GM18520 (cell line): ENCODE results near the gene BCL6B.
"Not testable (repeated sequence)": the region's sequence is repeated elsewhere in the genome, so short reads cannot be mapped to it uniquely, and the experiment has no call there.

ENCODE experiments used
- ATAC-seq: cut with Tn5 transposase; IDR thresholded peaks from one replicate; pipeline ENCODE4 v1.9.1; 2021; ENCODE audit not compliant: unreplicated experiment

BCL6B gene

GRCh38 chr17:7050583-7050982 lies 27.7 kb downstream of the BCL6B start:
- not testable (repeated sequence) for ATAC-seq

DNA sequence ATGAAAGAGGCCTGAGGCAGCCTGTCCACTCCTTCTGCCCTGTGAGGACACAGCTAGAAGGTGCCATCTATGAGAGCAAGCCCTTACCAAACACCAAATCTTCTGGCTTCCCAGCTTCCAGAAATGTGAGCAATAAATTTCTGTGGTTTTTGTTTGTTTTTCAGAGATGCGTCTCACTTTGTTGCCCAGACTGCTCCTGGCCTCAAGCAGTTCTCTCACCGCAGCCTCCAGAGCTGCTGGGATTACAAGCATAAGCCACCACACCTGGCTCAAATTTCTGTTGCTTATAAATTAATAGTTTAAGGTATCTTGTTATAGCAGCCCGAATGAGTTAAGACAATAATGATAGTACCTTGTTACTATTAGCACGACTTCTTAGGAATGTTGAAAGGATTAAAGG lies 33.5 kb downstream of the BCL6B start:
- no peak for ATAC-seq

- ATAC-seq: no peak
Observed at GRCh38 chr17:7058831-7059447, 36.1 kb downstream of the BCL6B start.

DNA sequence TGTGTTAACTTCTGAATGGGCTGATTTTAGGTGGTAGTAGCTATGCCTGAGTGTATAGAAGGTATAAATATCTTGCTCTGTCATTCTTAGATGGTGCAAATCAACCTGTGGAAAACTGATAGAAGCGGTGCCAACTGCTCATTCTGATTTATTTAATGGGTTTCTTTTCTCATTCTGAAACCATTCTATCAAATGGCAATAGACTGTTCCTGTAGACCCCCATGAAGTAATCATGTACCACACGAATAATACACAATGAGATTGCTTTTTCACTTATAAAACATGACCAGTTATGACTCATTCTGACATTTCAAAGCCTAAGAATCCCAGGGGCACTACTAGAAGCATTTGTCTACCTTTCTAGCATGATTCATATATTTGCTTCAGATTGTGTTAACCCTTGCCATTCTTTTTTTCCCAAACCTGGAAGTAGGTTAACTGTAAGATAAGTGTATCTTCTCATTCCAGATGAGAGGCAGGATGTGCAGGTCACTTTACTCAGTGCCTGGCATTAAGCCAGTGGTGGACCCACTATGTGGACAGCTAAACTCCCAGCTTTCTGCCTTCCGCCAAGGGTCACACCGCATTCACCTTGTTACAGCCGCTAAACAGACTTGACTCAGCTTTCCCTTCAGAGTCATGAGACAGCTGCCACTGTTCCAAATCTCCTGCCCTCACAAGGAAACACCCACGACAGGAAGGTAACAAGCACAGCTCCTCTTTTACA lies 37.5 kb downstream of the BCL6B start:
- ATAC-seq: no peak

DNA sequence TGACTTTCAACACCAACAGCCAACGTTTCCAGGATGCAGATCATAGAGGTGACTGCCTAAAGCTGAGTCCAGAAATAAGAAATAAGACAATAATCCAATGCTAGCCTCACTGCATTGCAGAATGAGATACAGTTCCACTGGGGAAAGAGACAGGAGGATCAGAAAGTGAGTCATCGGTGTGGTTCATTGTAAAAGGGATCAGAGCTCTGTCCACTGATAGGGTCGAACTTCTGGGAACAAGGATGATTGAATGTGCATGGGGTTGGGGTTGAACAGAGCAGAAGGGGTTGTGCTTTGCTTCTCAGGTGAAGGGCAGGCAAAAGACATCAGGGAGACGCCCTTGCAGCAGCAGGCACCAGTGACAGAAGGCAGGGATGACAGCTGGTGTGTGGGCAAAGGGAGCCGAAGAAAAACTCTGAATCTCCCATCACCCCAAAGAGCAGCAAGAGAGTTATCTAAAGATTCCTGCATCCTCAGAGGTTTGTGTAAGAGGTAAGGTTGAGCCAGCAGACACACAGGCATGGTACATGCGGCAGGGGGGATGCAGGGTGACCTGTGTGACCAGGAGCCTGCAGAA lies 40.8 kb downstream of the BCL6B start:
- no peak for ATAC-seq

DNA sequence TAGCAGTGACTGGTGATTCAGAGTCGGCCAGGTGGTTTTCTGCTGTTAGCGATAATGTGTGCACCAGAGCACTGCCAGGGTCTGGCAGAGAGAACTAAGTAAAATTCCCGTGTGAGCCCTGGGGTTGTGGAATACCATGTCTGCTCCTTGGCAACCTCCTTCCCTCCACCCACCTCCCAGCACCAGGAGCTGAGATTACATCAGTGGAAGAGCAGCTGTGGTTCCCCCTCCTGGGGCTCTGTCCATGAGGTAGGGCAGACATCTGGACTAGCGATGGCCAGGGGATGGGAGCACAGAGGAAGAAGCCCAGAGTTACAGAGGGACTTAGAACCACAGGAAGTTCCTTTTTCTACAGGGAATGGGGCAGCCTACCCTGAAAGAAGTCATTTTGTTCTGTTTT lies 41.4 kb downstream of the BCL6B start:
- no peak for ATAC-seq

GRCh38 chr17:7067198-7067597 lies 44.3 kb downstream of the BCL6B start:
- ATAC-seq: no peak

GRCh38 chr17:7068268-7068667 lies 45.4 kb downstream of the BCL6B start:
- no peak for ATAC-seq

DNA sequence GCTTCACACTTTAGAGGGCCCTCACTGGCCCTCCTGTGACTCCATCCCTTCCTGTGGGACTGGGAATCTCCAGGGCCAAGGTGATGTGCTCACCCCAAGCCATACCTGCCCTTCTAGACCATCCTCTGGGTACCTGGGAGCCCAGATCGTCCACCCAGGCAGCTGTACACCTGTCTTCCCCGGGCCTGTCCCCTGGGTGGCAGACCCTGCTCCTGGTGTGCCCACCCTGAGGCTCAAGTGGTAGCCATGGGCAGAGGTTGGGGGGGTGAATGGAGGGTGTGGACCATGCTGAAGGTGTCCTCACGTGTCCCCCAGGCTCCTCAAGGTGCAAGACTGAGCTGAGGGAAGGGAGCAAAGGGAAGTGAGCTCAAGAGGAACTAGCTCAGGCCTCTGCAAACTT lies 47.9 kb downstream of the BCL6B start:
- no peak for ATAC-seq

DNA sequence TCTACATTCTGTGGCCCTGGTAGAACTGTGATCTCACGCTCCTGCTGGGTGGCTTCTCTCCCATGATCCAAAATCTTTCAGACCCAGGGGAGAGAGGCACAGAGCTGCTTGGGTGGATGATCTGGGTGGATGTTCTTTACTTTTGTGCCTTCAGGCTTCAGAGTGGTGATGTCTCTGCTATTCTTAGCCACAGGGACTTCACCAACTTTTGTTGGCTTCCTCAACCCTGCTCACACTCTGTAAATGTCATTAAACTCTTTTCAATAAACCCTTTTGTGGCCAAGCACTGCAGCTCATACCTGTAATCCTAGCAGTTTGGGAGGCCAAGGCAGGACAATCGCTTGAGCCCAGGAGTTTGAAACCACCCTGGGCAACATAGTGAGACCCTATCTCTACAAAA lies 49.6 kb downstream of the BCL6B start:
- ATAC-seq: no peak

GRCh38 chr17:7074931-7075330 lies 52.1 kb downstream of the BCL6B start:
- no peak for ATAC-seq

DNA sequence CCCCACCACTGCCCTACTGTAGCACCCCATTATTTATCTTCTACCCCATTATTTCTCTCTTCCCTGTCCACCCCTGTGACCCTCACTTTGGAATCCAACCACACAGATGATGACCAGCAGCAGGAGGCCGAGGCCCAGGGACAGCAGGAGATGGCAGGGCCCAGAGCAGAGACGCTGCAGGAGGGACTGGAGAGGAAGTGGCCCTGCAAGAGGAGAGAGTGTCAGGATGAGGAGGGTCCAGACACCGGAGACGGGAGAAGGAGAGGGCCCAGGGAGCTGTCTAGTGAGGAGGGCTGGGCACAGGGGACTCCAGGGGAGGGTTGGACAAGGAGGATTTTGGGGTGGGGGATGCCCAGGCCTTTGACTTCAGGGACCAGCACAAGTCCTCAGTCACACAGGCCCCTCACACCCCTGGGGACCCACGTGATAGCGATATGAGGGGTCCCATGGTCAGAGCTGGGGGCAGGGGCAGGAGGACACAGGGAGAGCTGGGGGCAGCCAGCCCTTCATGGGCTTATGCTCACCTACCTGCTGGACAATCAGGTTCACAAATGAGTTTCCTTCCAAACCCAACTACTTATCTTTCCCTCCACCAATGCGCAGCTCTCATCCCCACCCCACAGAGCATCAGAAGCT lies 55.2 kb downstream of the BCL6B start:
- ATAC-seq: no peak

DNA sequence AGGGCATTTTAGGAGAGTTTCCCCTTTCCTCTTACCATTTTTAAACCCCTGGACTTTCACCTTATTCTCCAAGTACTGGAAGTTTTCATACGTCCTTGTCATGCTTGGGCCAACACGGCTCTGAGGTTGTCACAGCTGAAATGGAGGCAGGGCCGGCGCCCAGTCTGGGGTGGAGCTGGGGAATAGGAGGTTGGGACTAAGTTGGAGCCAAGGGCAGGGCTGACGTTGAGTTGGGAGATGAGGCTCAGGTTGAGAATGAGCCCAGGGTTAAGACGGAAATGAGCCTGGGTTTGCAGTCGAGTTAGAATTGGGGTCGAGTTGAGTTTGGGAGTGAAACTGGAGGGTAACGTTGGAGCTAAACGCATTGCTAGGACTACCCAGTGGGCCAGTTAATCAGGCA lies 55.9 kb downstream of the BCL6B start:
- no peak for ATAC-seq
